Prostate gland (tissue), 2 donors: ENCODE measurements around the gene PRX.

Experiments used
- POLR2A ChIP-seq: fragments of 450-650 bp; IDR thresholded peaks from one replicate; pipeline ENCODE4 v1.6.1; 2016; ENCODE audit warnings: antibody characterized with exemption, mild to moderate bottlenecking
- POLR2AphosphoS5 ChIP-seq: sonication (generic); formaldehyde crosslinking; IDR thresholded peaks from one replicate; pipeline ENCODE4 v1.6.1; 2017; ENCODE audit warnings: antibody characterized with exemption
- TF ChIP-seq, protein P1 (sequence below), 4 experiments: fragments of 200-600 bp in 2 of 4; fragments of 450-650 bp in 2 of 4; sonication (generic) in 2 of 4; IDR thresholded peaks; 1 replicate in 3 of 4; 2 replicates in 1 of 4; pipeline ENCODE4 v1.5.1; 2016 to 2019; ENCODE audit warnings: antibody characterized with exemption in 4 of 4, mild to moderate bottlenecking in 2 of 4, moderate library complexity in 2 of 4

DNA sequence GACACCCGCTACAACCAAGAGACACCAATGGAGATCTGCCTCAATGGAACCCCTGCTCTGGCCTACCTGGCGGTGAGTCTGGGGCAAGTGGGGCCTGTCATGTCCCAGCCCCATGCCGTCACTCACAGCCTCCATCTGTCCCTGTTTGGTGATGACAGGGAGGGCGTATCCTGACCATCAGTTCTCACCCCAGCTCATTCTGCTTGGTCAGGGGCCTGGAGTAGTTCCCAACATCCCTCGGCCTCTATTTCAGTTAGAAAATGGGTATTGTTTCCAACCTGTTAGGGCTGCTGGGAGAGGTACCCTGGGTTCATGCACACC, 41.4 kb downstream of the PRX start:
- TF ChIP-seq, protein P1, sequence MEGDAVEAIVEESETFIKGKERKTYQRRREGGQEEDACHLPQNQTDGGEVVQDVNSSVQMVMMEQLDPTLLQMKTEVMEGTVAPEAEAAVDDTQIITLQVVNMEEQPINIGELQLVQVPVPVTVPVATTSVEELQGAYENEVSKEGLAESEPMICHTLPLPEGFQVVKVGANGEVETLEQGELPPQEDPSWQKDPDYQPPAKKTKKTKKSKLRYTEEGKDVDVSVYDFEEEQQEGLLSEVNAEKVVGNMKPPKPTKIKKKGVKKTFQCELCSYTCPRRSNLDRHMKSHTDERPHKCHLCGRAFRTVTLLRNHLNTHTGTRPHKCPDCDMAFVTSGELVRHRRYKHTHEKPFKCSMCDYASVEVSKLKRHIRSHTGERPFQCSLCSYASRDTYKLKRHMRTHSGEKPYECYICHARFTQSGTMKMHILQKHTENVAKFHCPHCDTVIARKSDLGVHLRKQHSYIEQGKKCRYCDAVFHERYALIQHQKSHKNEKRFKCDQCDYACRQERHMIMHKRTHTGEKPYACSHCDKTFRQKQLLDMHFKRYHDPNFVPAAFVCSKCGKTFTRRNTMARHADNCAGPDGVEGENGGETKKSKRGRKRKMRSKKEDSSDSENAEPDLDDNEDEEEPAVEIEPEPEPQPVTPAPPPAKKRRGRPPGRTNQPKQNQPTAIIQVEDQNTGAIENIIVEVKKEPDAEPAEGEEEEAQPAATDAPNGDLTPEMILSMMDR (IDR thresholded peaks at IDR 0.05) = no peak
- TF ChIP-seq POLR2AphosphoS5 (no peak), POLR2A (no peak)
